ENCODE results near the gene C2CD4D.
"Not testable (repeated sequence)": the region's sequence is repeated elsewhere in the genome, so short reads cannot be mapped to it uniquely, and the experiment has no call there.

C2CD4D gene

DNA sequence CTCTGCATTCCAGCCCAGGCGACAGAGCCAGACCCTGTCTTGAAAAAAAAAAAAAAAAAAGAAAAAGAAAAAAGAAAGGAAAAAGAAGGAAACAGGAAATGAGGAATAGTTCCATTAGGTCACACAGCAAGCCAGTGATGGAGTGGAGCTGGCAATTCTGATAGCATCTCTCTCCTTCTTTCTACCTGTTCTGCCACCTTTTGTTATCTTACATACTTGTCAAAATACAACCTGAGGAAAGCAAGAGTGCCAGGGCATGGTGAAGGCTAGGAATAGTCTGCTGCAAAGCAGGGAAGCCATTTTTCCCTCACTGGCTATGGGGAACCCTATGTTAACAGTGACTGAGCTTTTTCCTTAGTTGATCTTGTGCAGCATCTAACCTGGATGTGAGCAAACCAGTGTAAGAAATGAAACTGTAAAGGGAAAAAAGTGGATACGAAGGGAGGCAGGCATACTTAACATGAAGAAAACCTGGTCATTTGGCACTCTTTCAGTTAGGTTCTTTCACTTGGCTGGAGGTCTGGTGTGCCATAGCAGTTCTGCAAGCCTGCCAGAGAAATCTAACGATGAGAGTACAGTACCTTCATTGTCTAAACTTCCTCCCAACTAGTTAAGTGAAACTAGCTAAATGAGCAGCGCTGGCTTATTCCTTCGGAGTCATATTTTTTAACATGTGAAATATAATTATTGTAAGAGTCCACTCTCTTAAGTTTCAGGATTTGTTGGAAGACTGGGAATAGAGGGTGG, 31.8 kb upstream of the C2CD4D start:
- H3K36me3 Mint-ChIP-seq (ENCODE audit: insufficient read depth): peaks cover 3% of the 10 kb centered on the region
- no peaks in the 10 kb centered on the region for H3K9me3 Mint-ChIP-seq
- ATAC-seq (replicated peaks; ENCODE audit: extremely low read depth, poor library complexity, severe bottlenecking) (no peak), DNase-seq (ENCODE audit: low spot score in 2 of 2) (no peak)
- H3K4me1 Mint-ChIP-seq: peaks cover 9% of the 10 kb centered on the region
- H3K4me3 Mint-ChIP-seq: no peak overlapping the region
- no peaks in the 10 kb centered on the region for H3K27me3 Mint-ChIP-seq
- H3K27ac Mint-ChIP-seq (ENCODE audit: low read depth): no peak overlapping the region

DNA sequence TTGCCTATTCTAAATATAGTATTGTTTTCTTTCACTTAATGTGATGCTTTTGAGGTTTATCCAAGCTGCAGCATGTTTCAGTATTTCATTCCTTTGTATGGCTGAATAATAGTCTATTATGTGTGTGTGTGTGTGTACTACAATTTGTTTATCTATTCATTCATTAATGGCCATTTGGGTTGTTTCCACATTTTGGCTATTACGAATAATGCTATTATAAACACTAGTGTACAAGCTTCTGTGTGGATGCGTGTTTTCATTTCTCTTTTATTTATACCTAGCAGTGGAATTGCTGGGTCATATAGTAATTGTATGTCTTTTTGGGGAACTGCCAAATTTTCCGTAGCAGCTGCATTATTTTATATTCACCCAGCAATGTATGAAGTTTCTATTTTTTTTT, 28.9 kb upstream of the C2CD4D start:
- DNase-seq (ENCODE audit: low spot score in 2 of 2) (no peak), ATAC-seq (replicated peaks; ENCODE audit: extremely low read depth, poor library complexity, severe bottlenecking) (no peak)
- Mint-ChIP-seq H3K27me3 (no peaks in the 10 kb centered on the region), H3K36me3 (ENCODE audit: insufficient read depth) (peaks cover 3% of the 10 kb centered on the region), H3K9me3 (no peaks in the 10 kb centered on the region), H3K4me3 (no peak overlapping the region), H3K27ac (ENCODE audit: low read depth) (no peak overlapping the region), H3K4me1 (no peaks in the 10 kb centered on the region)

GRCh38 chr1:151867765-151868411, 28.3 kb upstream of the C2CD4D start:
- ATAC-seq (replicated peaks; ENCODE audit: extremely low read depth, poor library complexity, severe bottlenecking) (no peak), DNase-seq (ENCODE audit: low spot score in 2 of 2) (no peak)
- H3K36me3 Mint-ChIP-seq (ENCODE audit: insufficient read depth): no peaks in the 10 kb centered on the region
- H3K9me3 Mint-ChIP-seq: no peaks in the 10 kb centered on the region
- H3K4me3 Mint-ChIP-seq: no peak overlapping the region
- H3K4me1 Mint-ChIP-seq: no peaks in the 10 kb centered on the region
- H3K27ac Mint-ChIP-seq (ENCODE audit: low read depth): no peak overlapping the region
- H3K27me3 Mint-ChIP-seq: no peaks in the 10 kb centered on the region

DNA sequence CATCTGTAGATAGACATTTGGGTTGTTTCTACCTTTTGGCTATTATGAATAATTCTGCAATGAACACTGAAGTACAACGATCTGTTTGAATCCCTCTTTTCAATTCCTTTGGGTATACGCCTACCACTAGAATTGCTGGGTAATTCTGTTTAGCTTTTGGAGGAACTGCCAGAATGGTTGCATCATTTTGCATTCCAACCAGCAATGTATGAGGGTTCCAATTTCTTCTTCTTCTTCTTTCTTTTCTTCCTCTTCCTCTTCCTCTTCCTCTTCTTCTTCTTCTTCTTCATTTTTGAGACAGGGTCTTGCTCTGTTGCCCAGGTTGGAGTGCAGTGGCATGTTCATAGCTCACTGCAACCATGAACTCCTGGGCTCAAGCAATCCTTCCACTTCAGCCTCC, 27.7 kb upstream of the C2CD4D start:
- Mint-ChIP-seq H3K9me3 (no peaks in the 10 kb centered on the region), H3K4me1 (no peaks in the 10 kb centered on the region), H3K36me3 (ENCODE audit: insufficient read depth) (no peaks in the 10 kb centered on the region), H3K27ac (ENCODE audit: low read depth) (no peak overlapping the region), H3K27me3 (no peaks in the 10 kb centered on the region), H3K4me3 (no peak overlapping the region)
- no peak for DNase-seq (ENCODE audit: low spot score in 2 of 2)
- ATAC-seq (replicated peaks; ENCODE audit: extremely low read depth, poor library complexity, severe bottlenecking): no peak

DNA sequence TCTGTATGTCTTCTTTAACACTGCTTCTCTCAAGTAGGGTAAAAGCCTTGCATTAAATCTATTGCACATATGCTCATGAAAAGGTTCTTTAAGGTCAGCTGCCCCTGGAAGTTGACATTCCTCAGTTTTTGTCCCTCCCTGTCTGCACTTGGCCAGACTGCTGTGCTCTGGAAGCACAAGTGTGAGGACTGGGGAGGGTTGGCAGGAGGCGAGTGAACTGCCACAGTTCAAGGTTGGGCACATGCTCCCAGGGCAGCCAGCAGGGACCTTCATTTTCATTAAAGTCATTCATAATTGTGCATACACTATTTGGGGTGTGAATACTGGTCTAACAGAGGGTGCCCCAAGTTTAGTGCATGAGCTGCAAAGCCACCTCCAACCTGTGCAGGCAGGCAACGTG, 24.8 kb upstream of the C2CD4D start:
- H3K4me1 Mint-ChIP-seq: no peaks in the 10 kb centered on the region
- H3K4me3 Mint-ChIP-seq: no peak overlapping the region
- no peaks in the 10 kb centered on the region for H3K27me3 Mint-ChIP-seq
- DNase-seq (ENCODE audit: low spot score in 2 of 2) (no peak), ATAC-seq (replicated peaks; ENCODE audit: extremely low read depth, poor library complexity, severe bottlenecking) (no peak)
- H3K27ac Mint-ChIP-seq (ENCODE audit: low read depth): no peak overlapping the region
- no peaks in the 10 kb centered on the region for H3K9me3 Mint-ChIP-seq
- H3K36me3 Mint-ChIP-seq (ENCODE audit: insufficient read depth): no peaks in the 10 kb centered on the region

DNA sequence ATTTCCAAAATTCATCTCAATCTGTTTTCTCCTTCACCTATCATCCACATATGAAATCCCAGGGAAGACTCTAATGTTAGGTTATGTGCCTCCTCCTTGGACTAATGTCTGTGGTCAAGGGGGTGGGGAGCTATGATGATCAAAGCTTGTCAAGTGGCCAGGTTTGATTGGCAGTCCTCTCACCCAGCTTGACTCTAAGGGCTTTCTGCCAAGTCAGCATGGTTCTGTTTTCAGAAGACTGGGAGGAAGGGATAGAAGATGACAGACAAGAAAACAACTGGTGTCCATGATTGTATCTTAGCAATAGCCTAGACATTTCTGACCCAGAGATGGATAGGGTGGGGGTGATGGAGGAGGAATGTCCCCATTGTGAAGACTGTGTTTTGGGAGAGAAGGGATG, 23.0 kb upstream of the C2CD4D start:
- Mint-ChIP-seq H3K4me3 (no peak overlapping the region), H3K4me1 (no peaks in the 10 kb centered on the region), H3K36me3 (ENCODE audit: insufficient read depth) (no peaks in the 10 kb centered on the region), H3K9me3 (no peaks in the 10 kb centered on the region), H3K27me3 (no peaks in the 10 kb centered on the region), H3K27ac (ENCODE audit: low read depth) (no peak overlapping the region)
- ATAC-seq (replicated peaks; ENCODE audit: extremely low read depth, poor library complexity, severe bottlenecking) (no peak), DNase-seq (ENCODE audit: low spot score in 2 of 2) (no peak)

GRCh38 chr1:151860504-151861187, 21.0 kb upstream of the C2CD4D start:
- H3K27me3 Mint-ChIP-seq: no peaks in the 10 kb centered on the region
- DNase-seq (ENCODE audit: low spot score in 2 of 2): no peak
- H3K36me3 Mint-ChIP-seq (ENCODE audit: insufficient read depth): no peaks in the 10 kb centered on the region
- no peak for ATAC-seq (replicated peaks; ENCODE audit: extremely low read depth, poor library complexity, severe bottlenecking)
- no peak overlapping the region for H3K4me3 Mint-ChIP-seq
- no peak overlapping the region for H3K27ac Mint-ChIP-seq (ENCODE audit: low read depth)
- H3K4me1 Mint-ChIP-seq: no peaks in the 10 kb centered on the region
- no peaks in the 10 kb centered on the region for H3K9me3 Mint-ChIP-seq

GRCh38 chr1:151859891-151860293, 20.3 kb upstream of the C2CD4D start:
- H3K27ac Mint-ChIP-seq (ENCODE audit: low read depth): no peak overlapping the region

DNA sequence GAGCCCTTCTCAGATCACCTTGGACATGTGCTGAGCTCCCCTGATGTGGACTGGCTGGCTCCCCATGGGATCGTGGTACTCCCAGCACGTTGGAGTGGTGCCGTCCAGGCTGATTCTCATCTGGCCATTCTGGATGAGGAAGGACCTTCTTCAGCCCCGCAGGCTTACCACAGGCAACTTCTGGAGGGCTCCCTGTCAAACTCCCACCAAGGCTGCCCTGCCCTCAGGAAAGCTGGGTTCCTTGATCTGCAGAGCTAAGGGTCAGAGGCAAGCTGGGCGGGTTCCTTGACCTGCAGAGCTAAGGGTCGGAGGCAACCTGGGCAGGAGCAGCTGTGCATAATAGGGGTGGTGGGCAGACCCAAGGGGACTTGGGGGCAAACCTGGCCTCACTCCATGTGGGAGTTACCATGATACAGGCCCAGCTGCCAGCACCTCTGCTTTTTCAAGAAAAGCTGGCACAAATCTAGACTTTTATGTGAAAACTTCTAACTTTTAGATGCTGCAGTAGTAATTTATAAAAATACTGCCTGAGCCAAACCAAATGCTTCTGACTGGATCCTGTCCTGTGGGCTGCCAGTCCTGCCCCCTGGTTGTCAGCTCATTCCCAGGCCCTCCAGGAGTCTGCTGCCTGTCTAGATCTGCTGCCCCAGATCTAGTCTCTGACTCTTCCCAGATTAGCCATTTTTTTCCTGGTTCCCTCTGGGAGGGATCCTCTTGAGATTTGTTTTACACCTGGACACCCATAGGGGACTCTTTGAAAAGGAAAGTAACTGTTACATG, 19.5 kb upstream of the C2CD4D start:
- ATAC-seq (replicated peaks; ENCODE audit: extremely low read depth, poor library complexity, severe bottlenecking): no peak
- Mint-ChIP-seq H3K36me3 (ENCODE audit: insufficient read depth) (no peaks in the 10 kb centered on the region), H3K4me1 (no peaks in the 10 kb centered on the region), H3K4me3 (no peak overlapping the region), H3K9me3 (no peaks in the 10 kb centered on the region), H3K27me3 (no peaks in the 10 kb centered on the region), H3K27ac (ENCODE audit: low read depth) (no peak overlapping the region)
- no peak for DNase-seq (ENCODE audit: low spot score in 2 of 2)

More at GRCh38 chr1:151859891-151860293, 20.3 kb upstream of the C2CD4D start:
- DNase-seq (ENCODE audit: low spot score in 2 of 2) (no peak), ATAC-seq (replicated peaks; ENCODE audit: extremely low read depth, poor library complexity, severe bottlenecking) (no peak)
- Mint-ChIP-seq H3K36me3 (ENCODE audit: insufficient read depth) (no peaks in the 10 kb centered on the region), H3K4me1 (no peaks in the 10 kb centered on the region), H3K9me3 (no peaks in the 10 kb centered on the region), H3K4me3 (no peak overlapping the region), H3K27me3 (no peaks in the 10 kb centered on the region)

- no peak overlapping the region for H3K4me3 Mint-ChIP-seq
- no peak overlapping the region for H3K27ac Mint-ChIP-seq (ENCODE audit: low read depth)
- no peak for DNase-seq (ENCODE audit: low spot score in 2 of 2)
- H3K36me3 Mint-ChIP-seq (ENCODE audit: insufficient read depth): no peaks in the 10 kb centered on the region
- ATAC-seq (replicated peaks; ENCODE audit: extremely low read depth, poor library complexity, severe bottlenecking): no peak
- H3K4me1 Mint-ChIP-seq: no peaks in the 10 kb centered on the region
- H3K9me3 Mint-ChIP-seq: no peaks in the 10 kb centered on the region
- no peaks in the 10 kb centered on the region for H3K27me3 Mint-ChIP-seq
These were observed 18.6 kb upstream of the C2CD4D start for GRCh38 chr1:151858030-151858746.

GRCh38 chr1:151855933-151856332, 16.3 kb upstream of the C2CD4D start:
- Mint-ChIP-seq H3K36me3 (ENCODE audit: insufficient read depth) (no peaks in the 10 kb centered on the region), H3K27me3 (no peaks in the 10 kb centered on the region), H3K4me3 (no peak overlapping the region), H3K27ac (ENCODE audit: low read depth) (no peak overlapping the region), H3K4me1 (peaks cover 3% of the 10 kb centered on the region), H3K9me3 (no peaks in the 10 kb centered on the region)
- no peak for DNase-seq (ENCODE audit: low spot score in 2 of 2)
- no peak for ATAC-seq (replicated peaks; ENCODE audit: extremely low read depth, poor library complexity, severe bottlenecking)

DNA sequence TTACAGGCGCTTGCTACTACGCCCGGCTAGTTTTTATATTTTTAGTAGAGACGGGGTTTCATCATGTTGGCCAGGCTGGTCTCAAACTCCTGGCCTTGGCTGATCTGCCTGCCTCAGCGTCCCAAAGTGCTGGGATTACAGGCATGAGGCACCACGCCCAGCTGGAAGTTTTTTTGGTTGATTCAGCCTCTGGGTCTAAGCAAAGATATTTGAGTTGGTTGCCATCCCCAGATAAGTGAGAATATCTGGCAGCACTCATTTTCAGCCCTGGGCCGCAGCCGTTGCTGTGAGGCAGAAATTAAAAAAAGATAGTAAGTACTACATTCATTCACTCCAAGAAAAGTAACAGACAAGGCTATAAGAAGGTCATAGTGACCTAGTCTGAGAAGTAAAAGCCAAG, 15.9 kb upstream of the C2CD4D start:
- not testable (repeated sequence) for H3K36me3 Mint-ChIP-seq (ENCODE audit: insufficient read depth); H3K4me3 Mint-ChIP-seq; DNase-seq (ENCODE audit: low spot score in 2 of 2); H3K4me1 Mint-ChIP-seq; H3K27ac Mint-ChIP-seq (ENCODE audit: low read depth); ATAC-seq (replicated peaks; ENCODE audit: extremely low read depth, poor library complexity, severe bottlenecking); H3K27me3 Mint-ChIP-seq; H3K9me3 Mint-ChIP-seq

Measured in central memory CD8-positive, alpha-beta T cell (primary cell).